Measurements from ENCODE around the gene CRNKL1.

CRNKL1 gene

DNA sequence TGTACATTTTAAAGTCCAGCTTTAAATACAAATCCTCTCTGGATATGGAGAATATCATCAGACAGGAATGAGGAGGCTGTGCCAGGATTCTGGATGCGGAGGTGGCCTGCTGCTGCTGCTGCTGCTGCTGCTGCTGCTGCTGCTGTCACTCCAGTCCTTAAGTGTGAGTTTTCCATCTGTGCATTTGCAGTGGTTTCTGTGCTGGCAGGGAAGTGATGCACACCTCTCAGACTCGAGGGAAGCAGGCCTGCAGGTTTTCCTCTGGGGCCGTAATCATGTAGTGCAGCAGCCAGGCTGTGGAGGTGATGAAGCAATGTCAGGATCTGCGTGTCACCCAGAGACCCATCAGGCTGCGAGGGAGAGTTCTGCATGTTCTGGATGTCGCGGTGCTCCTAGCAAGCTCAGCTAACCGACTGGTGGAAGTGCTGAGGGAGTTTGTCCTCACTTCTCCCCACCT is 32.1 kb upstream of the CRNKL1 start:
- no peaks in the 10 kb centered on the region for H3K9me3 ChIP-seq (ENCODE audit: control insufficient read depth, low read length)
- H3K36me3 ChIP-seq (ENCODE audit: control insufficient read depth, insufficient read depth, low read length) = no peaks in the 10 kb centered on the region
- 89 to 90% methylated on average over 5 to 6 of the region's 8 CpGs for WGBS, 2 experiments (ENCODE audit: insufficient coverage in 2 of 2)
- no peak overlapping the region for H3K4me3 ChIP-seq (ENCODE audit: extremely low read depth, insufficient read depth, low read length, poor library complexity, severe bottlenecking)
- H3K4me1 ChIP-seq (ENCODE audit: control insufficient read depth, insufficient read depth, low read length, poor library complexity, severe bottlenecking) = no peaks in the 10 kb centered on the region
- no peak overlapping the region for H3K27ac ChIP-seq (ENCODE audit: low read depth, low read length, severe bottlenecking)

DNA sequence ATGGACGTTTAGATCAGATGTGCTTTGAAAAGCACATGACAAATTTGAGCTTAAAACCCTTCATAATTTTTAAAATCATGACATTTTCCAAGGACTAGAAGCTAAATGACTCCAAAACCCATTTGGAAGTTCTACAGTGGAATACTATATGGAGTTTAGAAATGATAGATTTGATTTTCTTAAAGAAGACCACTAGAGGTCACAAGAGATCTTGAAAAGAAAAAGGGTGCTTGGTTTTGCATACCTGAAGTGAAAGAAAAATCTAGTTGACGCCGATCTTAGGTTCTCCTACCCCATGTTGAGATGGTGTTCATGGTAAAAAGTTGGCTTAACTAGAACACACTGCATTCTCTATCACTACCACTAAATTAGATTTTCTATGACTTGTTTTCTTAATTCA is 31.5 kb upstream of the CRNKL1 start:
- 0% methylated on average over 1 of the region's 3 CpGs; no CpG with 5 or more reads in 1 of the 2 experiments for WGBS, 2 experiments (ENCODE audit: insufficient coverage in 2 of 2)
- Histone ChIP-seq H3K9me3 (ENCODE audit: control insufficient read depth, low read length) (no peaks in the 10 kb centered on the region), H3K27ac (ENCODE audit: low read depth, low read length, severe bottlenecking) (no peak overlapping the region)

DNA sequence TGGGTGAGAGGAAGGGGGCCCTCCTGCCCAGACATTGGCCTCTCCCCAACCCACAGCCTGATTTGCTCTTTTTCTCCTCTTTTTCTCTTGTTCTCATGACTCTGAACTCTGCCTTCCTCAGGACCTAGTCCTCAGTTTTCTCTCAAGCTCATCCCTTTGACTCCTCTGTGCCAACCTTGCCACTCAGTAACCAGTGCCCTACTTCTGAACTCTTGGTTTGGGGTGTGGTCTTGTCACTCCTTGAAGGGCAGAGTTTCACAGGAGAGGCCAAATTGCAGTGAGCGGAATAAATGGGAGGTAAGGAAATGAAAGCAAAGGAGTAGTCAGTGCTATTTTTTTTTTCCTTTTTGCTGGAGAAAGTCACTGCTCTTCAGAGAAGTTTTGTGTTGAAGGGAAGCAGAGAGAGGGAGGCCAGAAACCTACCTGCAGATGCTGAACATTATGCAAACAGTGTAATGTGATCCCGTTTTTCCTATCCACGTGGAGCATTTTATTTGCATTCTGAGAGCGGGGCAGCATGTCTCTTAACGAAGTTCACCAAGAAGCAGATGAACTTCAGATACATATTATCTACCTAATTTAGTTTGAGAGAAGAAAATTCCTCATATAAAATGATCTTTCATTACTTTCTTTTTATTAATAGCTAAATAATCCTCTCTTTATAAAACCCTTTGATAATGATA is 27.0 kb upstream of the CRNKL1 start:
- Histone ChIP-seq H3K4me1 (ENCODE audit: control insufficient read depth, insufficient read depth, low read length, poor library complexity, severe bottlenecking) (peaks cover 3% of the 10 kb centered on the region), H3K36me3 (ENCODE audit: control insufficient read depth, insufficient read depth, low read length) (no peaks in the 10 kb centered on the region), H3K9me3 (ENCODE audit: control insufficient read depth, low read length) (no peaks in the 10 kb centered on the region), H3K27ac (ENCODE audit: low read depth, low read length, severe bottlenecking) (no peak overlapping the region), H3K4me3 (ENCODE audit: extremely low read depth, insufficient read depth, low read length, poor library complexity, severe bottlenecking) (no peak overlapping the region)
- WGBS, 2 experiments (ENCODE audit: insufficient coverage in 2 of 2) = 49 to 100% methylated on average over 1 to 3 of the region's 5 CpGs

More for the DNA sequence above, 31.5 kb upstream of the CRNKL1 start:
- H3K4me3 ChIP-seq (ENCODE audit: extremely low read depth, insufficient read depth, low read length, poor library complexity, severe bottlenecking) = no peak overlapping the region
- H3K4me1 ChIP-seq (ENCODE audit: control insufficient read depth, insufficient read depth, low read length, poor library complexity, severe bottlenecking) = no peaks in the 10 kb centered on the region
- no peaks in the 10 kb centered on the region for H3K36me3 ChIP-seq (ENCODE audit: control insufficient read depth, insufficient read depth, low read length)

DNA sequence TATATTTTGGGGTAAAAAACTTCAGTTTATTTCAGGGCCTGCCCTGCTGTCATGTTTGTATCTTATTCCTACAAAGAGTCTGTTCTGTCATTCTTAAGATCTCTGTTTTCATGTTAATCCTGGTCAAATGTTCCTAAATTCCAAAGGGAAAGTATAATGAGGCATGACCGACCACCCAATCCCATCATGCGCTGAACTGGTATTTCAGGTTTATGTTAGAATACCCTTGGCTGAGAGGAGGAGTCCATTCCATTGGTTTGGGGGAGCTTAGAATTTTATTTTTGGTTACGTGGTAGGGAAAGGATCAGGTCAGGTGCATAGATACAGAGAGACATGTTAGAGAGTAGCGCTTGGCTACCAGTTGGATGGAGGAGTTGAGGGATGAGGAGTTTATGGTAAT is 25.8 kb upstream of the CRNKL1 start:
- Histone ChIP-seq H3K4me1 (ENCODE audit: control insufficient read depth, insufficient read depth, low read length, poor library complexity, severe bottlenecking) (peaks cover 6% of the 10 kb centered on the region), H3K36me3 (ENCODE audit: control insufficient read depth, insufficient read depth, low read length) (no peaks in the 10 kb centered on the region), H3K9me3 (ENCODE audit: control insufficient read depth, low read length) (no peaks in the 10 kb centered on the region), H3K27ac (ENCODE audit: low read depth, low read length, severe bottlenecking) (no peak overlapping the region), H3K4me3 (ENCODE audit: extremely low read depth, insufficient read depth, low read length, poor library complexity, severe bottlenecking) (no peak overlapping the region)
- WGBS, 2 experiments (ENCODE audit: insufficient coverage in 2 of 2) = 90 to 93% methylated on average over 3 to 4 of the region's 4 CpGs

DNA sequence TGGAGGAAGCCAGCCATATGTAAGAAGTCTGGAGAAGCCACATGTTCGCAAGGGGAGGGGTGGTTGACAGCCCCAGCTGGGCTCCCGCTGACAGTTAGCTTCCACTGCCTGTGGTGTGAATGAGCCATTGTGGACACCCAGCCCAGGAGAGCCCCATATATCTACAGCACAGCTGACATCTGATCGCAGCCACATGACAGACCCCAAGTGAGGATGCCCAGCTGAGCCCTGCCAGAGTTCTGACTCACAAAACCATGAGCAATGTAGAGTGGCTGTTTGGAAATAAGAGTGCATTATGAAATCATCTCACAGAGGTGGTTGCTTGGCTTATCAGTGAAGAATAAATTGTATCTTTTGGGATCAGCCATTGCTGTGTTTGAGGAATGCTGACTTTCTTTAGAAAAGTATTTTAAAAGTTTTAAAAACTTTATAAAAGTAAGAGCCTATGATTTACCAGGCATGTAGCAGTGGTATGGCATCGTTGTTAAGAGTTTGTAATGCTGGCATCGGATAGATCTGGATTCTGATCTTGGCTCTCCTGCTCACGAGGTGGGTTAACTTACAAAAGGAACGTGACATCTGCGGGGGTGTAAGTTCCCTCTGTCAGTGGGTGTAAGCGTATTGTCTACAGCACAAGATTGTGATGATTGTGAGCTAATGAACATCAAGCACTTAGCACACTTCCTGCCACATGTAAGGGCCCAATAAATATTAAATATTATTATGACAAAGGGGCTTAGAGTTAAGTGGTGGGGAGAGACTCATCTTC is 24.2 kb upstream of the CRNKL1 start:
- peaks cover 6% of the 10 kb centered on the region for H3K4me1 ChIP-seq (ENCODE audit: control insufficient read depth, insufficient read depth, low read length, poor library complexity, severe bottlenecking)
- H3K36me3 ChIP-seq (ENCODE audit: control insufficient read depth, insufficient read depth, low read length) = no peaks in the 10 kb centered on the region
- no peaks in the 10 kb centered on the region for H3K9me3 ChIP-seq (ENCODE audit: control insufficient read depth, low read length)
- H3K4me3 ChIP-seq (ENCODE audit: extremely low read depth, insufficient read depth, low read length, poor library complexity, severe bottlenecking) = no peak overlapping the region
- no peak overlapping the region for H3K27ac ChIP-seq (ENCODE audit: low read depth, low read length, severe bottlenecking)
- 89 to 92% methylated on average over 4 to 7 of the region's 9 CpGs for WGBS, 2 experiments (ENCODE audit: insufficient coverage in 2 of 2)

DNA sequence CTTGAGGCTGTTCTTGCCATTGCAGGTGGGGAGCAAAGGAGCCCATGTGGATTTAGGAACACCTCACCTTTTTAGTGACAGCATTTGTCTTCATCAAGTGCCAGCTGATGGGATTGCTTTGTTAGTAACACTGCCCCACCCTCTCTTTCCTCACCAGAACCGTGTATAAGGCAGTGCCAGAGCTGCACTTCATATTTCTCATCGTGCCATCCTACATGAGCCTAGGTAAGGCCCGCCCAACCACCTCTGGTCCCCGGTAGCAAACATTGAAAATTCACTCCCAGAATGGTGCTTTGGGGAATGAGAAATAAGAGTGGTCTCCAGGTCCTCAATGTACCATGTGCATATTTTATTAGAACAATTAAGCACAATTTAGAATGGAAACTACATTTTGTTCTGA is 22.8 kb upstream of the CRNKL1 start:
- H3K4me3 ChIP-seq (ENCODE audit: extremely low read depth, insufficient read depth, low read length, poor library complexity, severe bottlenecking) = no peak overlapping the region
- no peaks in the 10 kb centered on the region for H3K9me3 ChIP-seq (ENCODE audit: control insufficient read depth, low read length)
- 88 to 98% methylated on average over 1 to 4 of the region's 4 CpGs for WGBS, 2 experiments (ENCODE audit: insufficient coverage in 2 of 2)
- H3K36me3 ChIP-seq (ENCODE audit: control insufficient read depth, insufficient read depth, low read length) = no peaks in the 10 kb centered on the region
- H3K27ac ChIP-seq (ENCODE audit: low read depth, low read length, severe bottlenecking) = no peak overlapping the region
- peaks cover 9% of the 10 kb centered on the region for H3K4me1 ChIP-seq (ENCODE audit: control insufficient read depth, insufficient read depth, low read length, poor library complexity, severe bottlenecking)

DNA sequence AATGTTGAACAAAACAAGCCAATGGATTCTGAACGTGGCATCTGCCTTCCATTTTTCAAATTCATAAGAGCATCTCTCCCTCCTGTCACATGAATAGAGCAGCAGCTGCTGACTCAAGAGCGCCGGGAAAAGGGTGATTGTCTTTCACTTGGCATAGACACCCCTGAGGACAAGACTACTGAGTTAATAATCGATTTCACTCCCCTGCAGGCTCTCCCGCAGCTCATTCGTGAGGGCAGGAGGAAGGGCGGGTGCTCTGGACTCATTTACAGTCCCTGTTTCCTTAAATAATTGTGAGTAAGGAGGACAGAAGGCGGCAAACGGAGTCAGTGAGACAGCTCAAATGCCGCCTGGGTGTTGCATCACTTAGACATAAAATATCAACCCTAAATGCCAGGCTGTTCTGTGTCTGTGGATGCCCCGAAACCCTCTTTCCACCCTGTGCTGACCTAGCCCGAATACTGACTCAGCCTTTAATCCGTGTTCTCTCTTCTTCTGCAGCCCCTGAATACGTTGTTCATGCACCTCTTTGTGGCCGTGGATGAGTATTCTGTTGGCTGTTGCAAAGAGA is 21.6 kb upstream of the CRNKL1 start:
- Histone ChIP-seq H3K27ac (ENCODE audit: low read depth, low read length, severe bottlenecking) (no peak overlapping the region), H3K9me3 (ENCODE audit: control insufficient read depth, low read length) (no peaks in the 10 kb centered on the region), H3K4me1 (ENCODE audit: control insufficient read depth, insufficient read depth, low read length, poor library complexity, severe bottlenecking) (peaks cover 11% of the 10 kb centered on the region), H3K4me3 (ENCODE audit: extremely low read depth, insufficient read depth, low read length, poor library complexity, severe bottlenecking) (no peak overlapping the region), H3K36me3 (ENCODE audit: control insufficient read depth, insufficient read depth, low read length) (no peaks in the 10 kb centered on the region)
- WGBS, 2 experiments (ENCODE audit: insufficient coverage in 2 of 2) = 80 to 85% methylated on average over 9 of the region's 15 CpGs

DNA sequence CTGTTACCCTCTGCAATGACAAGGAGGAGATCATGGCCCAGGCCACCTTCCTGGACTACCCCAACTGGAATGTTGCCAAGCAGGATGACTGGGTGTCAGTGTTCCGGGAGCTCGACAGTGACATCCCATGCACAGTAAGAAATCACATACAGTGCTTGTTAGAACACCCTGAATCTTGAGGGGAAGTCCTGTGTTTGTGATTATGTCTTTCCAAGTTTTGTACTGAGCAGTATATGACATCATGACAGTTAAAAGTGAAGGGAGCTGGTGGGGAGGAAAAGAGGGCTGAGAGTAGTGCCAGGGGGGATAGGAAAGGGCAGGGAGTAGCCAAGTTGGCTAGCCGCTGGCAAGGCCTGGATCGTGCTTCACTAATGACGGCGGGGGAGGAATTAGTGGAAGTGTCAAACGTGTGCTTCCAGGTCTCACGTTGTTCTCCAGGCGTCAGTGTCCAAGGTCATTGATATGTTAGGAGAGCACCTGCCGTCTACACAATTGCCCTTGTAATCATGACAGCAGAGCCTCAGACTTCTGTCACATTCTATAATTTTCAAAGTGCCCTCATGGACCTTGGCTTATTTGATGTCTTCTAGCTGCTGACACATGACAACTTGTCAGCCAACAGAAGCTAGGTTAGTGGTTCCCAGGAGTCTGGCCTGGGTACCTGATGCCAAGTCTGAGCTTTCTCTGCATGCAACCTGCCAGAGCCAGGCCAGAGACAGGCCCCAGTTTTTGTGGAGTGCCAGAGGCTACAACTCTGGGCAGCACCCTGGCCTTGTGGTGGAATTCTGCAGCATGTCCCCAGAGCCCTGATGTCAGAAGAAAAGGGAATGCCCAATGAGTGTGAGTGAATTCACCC is 18.8 kb upstream of the CRNKL1 start:
- no peak overlapping the region for H3K27ac ChIP-seq (ENCODE audit: low read depth, low read length, severe bottlenecking)
- 78 to 79% methylated on average over 9 to 10 of the region's 10 CpGs for WGBS, 2 experiments (ENCODE audit: insufficient coverage in 2 of 2)
- H3K36me3 ChIP-seq (ENCODE audit: control insufficient read depth, insufficient read depth, low read length) = no peaks in the 10 kb centered on the region
- peaks cover 11% of the 10 kb centered on the region for H3K4me1 ChIP-seq (ENCODE audit: control insufficient read depth, insufficient read depth, low read length, poor library complexity, severe bottlenecking)
- no peaks in the 10 kb centered on the region for H3K9me3 ChIP-seq (ENCODE audit: control insufficient read depth, low read length)
- H3K4me3 ChIP-seq (ENCODE audit: extremely low read depth, insufficient read depth, low read length, poor library complexity, severe bottlenecking) = no peak overlapping the region

DNA sequence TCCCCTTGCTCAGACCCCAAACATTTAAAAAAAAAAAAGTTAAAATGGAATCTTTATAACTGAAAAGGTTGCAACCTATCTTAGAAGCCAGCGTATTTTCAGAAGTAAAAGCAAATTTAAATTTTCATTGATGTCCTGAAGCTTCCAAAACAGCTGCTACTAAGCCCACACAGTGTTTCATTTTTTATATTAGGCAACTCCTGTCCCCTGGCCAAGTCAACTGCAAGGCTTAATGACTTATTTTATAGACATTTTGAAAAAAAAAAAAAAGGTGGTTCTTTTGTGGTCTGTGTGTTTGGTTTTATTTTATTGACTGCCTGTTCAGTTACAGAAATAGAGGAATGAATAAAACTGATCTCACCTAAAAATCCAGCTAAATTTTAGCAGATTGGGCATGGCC is 13.1 kb upstream of the CRNKL1 start:
- Histone ChIP-seq H3K4me1 (ENCODE audit: control insufficient read depth, insufficient read depth, low read length, poor library complexity, severe bottlenecking) (peaks cover 5% of the 10 kb centered on the region), H3K4me3 (ENCODE audit: extremely low read depth, insufficient read depth, low read length, poor library complexity, severe bottlenecking) (no peak overlapping the region), H3K9me3 (ENCODE audit: control insufficient read depth, low read length) (no peaks in the 10 kb centered on the region), H3K27ac (ENCODE audit: low read depth, low read length, severe bottlenecking) (no peak overlapping the region), H3K36me3 (ENCODE audit: control insufficient read depth, insufficient read depth, low read length) (no peaks in the 10 kb centered on the region)
- WGBS, 2 experiments (ENCODE audit: insufficient coverage in 2 of 2) = 71% methylated on average over 1 of the region's 1 CpG; no CpG with 5 or more reads in 1 of the 2 experiments

DNA sequence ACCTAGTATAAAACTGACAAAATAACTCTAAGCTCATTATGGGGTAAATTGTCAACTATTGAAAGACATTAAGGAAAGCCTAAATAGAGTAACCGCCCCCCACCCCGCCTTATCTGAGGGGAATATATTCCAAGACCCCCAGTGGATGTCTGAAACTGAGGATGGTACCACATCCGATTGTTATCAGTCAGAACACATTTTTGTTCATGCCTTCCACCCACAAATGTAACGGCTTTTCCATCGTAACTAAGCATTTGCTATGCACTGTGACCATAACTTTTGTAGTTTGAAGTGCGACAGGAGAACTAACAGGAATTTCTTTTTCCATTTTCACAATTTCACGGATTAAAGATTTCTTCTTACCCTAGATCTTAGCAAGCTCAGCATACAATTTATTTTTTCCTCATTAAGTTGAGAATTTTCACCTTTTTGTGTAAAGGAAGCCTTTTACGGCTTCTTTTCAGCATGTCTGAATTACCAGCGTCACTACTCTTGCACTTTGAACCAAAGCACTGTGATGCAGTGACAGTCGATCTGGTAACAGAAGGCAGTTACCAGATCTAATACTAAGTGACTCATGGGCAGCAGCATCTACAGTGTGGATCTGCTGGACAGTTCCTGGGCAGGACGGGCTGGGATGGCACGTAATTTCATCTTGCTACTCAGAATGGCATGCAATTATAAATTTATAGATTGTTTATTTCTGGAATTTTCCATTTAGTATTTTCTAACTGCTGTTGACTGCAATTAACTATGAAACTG is 11.9 kb upstream of the CRNKL1 start:
- 77 to 81% methylated on average over 7 to 8 of the region's 12 CpGs for WGBS, 2 experiments (ENCODE audit: insufficient coverage in 2 of 2)
- no peak overlapping the region for H3K4me3 ChIP-seq (ENCODE audit: extremely low read depth, insufficient read depth, low read length, poor library complexity, severe bottlenecking)
- H3K9me3 ChIP-seq (ENCODE audit: control insufficient read depth, low read length) = no peaks in the 10 kb centered on the region
- no peaks in the 10 kb centered on the region for H3K4me1 ChIP-seq (ENCODE audit: control insufficient read depth, insufficient read depth, low read length, poor library complexity, severe bottlenecking)
- H3K27ac ChIP-seq (ENCODE audit: low read depth, low read length, severe bottlenecking) = no peak overlapping the region
- H3K36me3 ChIP-seq (ENCODE audit: control insufficient read depth, insufficient read depth, low read length) = no peaks in the 10 kb centered on the region
